ENCODE measurements around the gene MTNR1A. TPM values are rescaled to one million over a fixed set of nuclear protein-coding genes. Genes with fewer than 3 reads are reported as not detected.

Gene MTNR1A
- total RNA-seq, 1 experiment from 2014 or later, result not detected

DNA sequence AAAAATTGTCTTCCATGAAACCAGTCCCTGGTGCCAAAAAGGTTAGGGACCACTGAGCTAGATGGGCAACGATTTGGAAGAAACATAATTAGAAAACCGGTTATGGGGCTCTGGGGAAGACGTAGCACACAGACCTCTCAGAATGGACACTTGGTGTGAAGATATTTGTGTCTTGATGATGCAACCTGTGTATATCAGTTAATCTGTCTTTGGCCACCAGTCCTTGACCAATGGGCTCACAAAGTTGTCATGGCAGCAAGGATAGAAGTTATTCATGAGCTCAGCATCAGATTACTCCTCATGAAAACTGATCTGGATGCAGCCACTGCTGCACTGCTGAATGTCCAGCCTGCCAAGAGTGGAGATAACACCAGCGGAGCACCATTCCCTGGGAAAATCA lies 13.6 kb downstream of the MTNR1A start:
- peaks cover 4% of the 10 kb centered on the region for H3K27me3 Mint-ChIP-seq (ENCODE audit: insufficient read depth, unreplicated experiment)
- Histone ChIP-seq H3K27me3 (replicated peaks; ENCODE audit: control insufficient read depth, insufficient read depth, low read length) (no peaks in the 10 kb centered on the region), H3K4me1 (no peaks in the 10 kb centered on the region), H3K9me3 (no peaks in the 10 kb centered on the region), H3K36me3 (ENCODE audit: control insufficient read depth, insufficient read depth, low read length) (no peaks in the 10 kb centered on the region), H3K4me3 (ENCODE audit: low read depth, low read length) (no peak overlapping the region)
- DNase-seq, result no peak
- no peaks in the 10 kb centered on the region for H3K36me3 Mint-ChIP-seq (ENCODE audit: insufficient read depth, unreplicated experiment)
- ChIA-PET POLR2A (no interaction called here), CTCF (no interaction called here)
- TF ChIP-seq, protein P1, sequence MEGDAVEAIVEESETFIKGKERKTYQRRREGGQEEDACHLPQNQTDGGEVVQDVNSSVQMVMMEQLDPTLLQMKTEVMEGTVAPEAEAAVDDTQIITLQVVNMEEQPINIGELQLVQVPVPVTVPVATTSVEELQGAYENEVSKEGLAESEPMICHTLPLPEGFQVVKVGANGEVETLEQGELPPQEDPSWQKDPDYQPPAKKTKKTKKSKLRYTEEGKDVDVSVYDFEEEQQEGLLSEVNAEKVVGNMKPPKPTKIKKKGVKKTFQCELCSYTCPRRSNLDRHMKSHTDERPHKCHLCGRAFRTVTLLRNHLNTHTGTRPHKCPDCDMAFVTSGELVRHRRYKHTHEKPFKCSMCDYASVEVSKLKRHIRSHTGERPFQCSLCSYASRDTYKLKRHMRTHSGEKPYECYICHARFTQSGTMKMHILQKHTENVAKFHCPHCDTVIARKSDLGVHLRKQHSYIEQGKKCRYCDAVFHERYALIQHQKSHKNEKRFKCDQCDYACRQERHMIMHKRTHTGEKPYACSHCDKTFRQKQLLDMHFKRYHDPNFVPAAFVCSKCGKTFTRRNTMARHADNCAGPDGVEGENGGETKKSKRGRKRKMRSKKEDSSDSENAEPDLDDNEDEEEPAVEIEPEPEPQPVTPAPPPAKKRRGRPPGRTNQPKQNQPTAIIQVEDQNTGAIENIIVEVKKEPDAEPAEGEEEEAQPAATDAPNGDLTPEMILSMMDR (IDR thresholded peaks at IDR 0.05; ENCODE audit: insufficient read depth in 1 of 2, low read depth in 1 of 2, low read length in 1 of 2, severe bottlenecking in 1 of 2, unreplicated experiment in 1 of 2), result no peak
- peaks cover 4% of the 10 kb centered on the region for H3K9me3 Mint-ChIP-seq (ENCODE audit: unreplicated experiment)
- intact Hi-C loops (cut with micrococcal nuclease; ENCODE audit: unreplicated experiment), result no loop called here
- no peak overlapping the region for H3K27ac Mint-ChIP-seq (ENCODE audit: unreplicated experiment)
- no peaks in the 10 kb centered on the region for H3K4me1 Mint-ChIP-seq (ENCODE audit: low read depth, unreplicated experiment)
- no TSS peak for BruUV-seq (replicated peaks)
- no peak overlapping the region for H3K4me3 Mint-ChIP-seq (ENCODE audit: unreplicated experiment)

DNA sequence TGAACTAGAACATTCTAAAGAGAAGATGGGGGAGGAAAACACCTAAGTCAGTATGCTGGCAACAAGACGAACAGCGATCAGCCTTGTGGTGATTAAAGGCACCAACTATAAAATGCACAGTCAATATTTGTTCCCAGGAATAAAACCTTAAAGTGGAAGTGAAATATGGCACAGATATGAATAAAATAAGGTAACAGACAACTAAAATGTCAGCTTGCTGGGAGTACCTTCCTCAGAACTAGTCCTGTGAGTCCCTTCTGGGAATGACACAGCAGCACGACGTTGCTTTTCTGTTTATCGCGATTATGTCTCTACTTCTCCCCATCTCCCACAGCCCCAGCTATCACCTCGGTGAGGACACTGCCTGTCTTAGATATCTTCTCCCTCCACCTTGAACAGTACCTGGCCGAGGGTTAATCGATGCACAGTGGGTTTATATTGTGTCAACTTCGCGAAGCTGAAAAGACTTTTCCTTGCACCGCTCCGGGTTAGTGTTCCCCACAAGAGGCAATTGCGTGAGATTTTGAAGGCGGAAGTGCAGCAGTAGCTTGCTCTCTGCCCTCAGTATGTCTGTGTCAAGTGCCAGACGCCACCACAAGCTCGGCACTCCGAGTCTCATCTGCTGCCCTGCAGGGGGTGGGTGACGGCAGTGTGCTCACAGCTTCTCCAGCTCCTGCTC lies 17.4 kb downstream of the MTNR1A start:
- POLR2A ChIA-PET, result no interaction called here
- no peaks in the 10 kb centered on the region for H3K27me3 Mint-ChIP-seq (ENCODE audit: insufficient read depth, unreplicated experiment)
- no peaks in the 10 kb centered on the region for H3K4me1 ChIP-seq
- intact Hi-C loops (cut with micrococcal nuclease; ENCODE audit: unreplicated experiment), result no loop called here
- H3K27me3 ChIP-seq (replicated peaks; ENCODE audit: control insufficient read depth, insufficient read depth, low read length), result no peaks in the 10 kb centered on the region
- no TSS peak for BruUV-seq (replicated peaks)
- no peak for DNase-seq
- no peaks in the 10 kb centered on the region for H3K9me3 Mint-ChIP-seq (ENCODE audit: unreplicated experiment)
- H3K4me3 ChIP-seq (ENCODE audit: low read depth, low read length), result no peak overlapping the region
- CTCF ChIA-PET, result interaction anchor here (0.9 kb wide), 1 partner anchor 33 kb away, joined by 3 read pairs; no protein-coding TSS in a partner anchor
- no peaks in the 10 kb centered on the region for H3K4me1 Mint-ChIP-seq (ENCODE audit: low read depth, unreplicated experiment)
- no peak overlapping the region for H3K27ac Mint-ChIP-seq (ENCODE audit: unreplicated experiment)
- TF ChIP-seq, protein P1 (IDR thresholded peaks at IDR 0.05; ENCODE audit: insufficient read depth in 1 of 2, low read depth in 1 of 2, low read length in 1 of 2, severe bottlenecking in 1 of 2, unreplicated experiment in 1 of 2), result no peak
- no peaks in the 10 kb centered on the region for H3K9me3 ChIP-seq
- no peaks in the 10 kb centered on the region for H3K36me3 Mint-ChIP-seq (ENCODE audit: insufficient read depth, unreplicated experiment)
- no peaks in the 10 kb centered on the region for H3K36me3 ChIP-seq (ENCODE audit: control insufficient read depth, insufficient read depth, low read length)
- H3K4me3 Mint-ChIP-seq (ENCODE audit: unreplicated experiment), result peak overlapping the region; percentile 32

DNA sequence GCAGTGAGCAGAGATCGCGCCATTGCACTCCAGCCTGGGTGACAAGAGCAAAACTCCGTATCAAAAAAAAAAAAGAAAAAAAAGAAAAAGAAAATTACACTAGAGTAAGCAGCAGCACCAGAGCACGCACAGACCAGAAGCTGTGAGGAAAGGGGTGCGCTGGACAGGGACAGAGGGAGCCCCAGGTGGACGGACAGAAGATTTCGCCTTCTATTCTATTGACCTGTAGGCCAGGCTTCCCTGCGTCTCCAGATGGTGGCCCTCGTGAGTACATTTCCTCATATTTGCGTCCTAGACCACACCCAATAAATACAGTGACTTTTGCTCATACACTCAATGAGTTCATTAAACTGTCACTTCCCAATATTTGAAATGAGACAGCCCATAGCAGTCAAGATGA lies 19.1 kb downstream of the MTNR1A start:
- ChIA-PET POLR2A (no interaction called here), CTCF (no interaction called here)
- intact Hi-C loops (cut with micrococcal nuclease; ENCODE audit: unreplicated experiment), result no loop called here
- no peaks in the 10 kb centered on the region for H3K4me1 Mint-ChIP-seq (ENCODE audit: low read depth, unreplicated experiment)
- no peak overlapping the region for H3K27ac Mint-ChIP-seq (ENCODE audit: unreplicated experiment)
- TF ChIP-seq, protein P1 (IDR thresholded peaks at IDR 0.05; ENCODE audit: insufficient read depth in 1 of 2, low read depth in 1 of 2, low read length in 1 of 2, severe bottlenecking in 1 of 2, unreplicated experiment in 1 of 2), result no peak
- DNase-seq, result no peak
- no TSS peak for BruUV-seq (replicated peaks)
- no peak overlapping the region for H3K4me3 ChIP-seq (ENCODE audit: low read depth, low read length)
- H3K4me3 Mint-ChIP-seq (ENCODE audit: unreplicated experiment), result no peak overlapping the region
- H3K36me3 Mint-ChIP-seq (ENCODE audit: insufficient read depth, unreplicated experiment), result no peaks in the 10 kb centered on the region
- H3K9me3 Mint-ChIP-seq (ENCODE audit: unreplicated experiment), result no peaks in the 10 kb centered on the region
- no peaks in the 10 kb centered on the region for H3K36me3 ChIP-seq (ENCODE audit: control insufficient read depth, insufficient read depth, low read length)
- H3K9me3 ChIP-seq, result no peaks in the 10 kb centered on the region
- no peaks in the 10 kb centered on the region for H3K27me3 ChIP-seq (replicated peaks; ENCODE audit: control insufficient read depth, insufficient read depth, low read length)
- H3K27me3 Mint-ChIP-seq (ENCODE audit: insufficient read depth, unreplicated experiment), result no peaks in the 10 kb centered on the region
- H3K4me1 ChIP-seq, result no peaks in the 10 kb centered on the region

Data from Caco-2 (cell line).